Testis (tissue), 2 donors: ENCODE measurements around the gene CELF5.

Source experiments
- POLR2A ChIP-seq: fragments of 450-650 bp; IDR thresholded peaks from one replicate; pipeline ENCODE4 v1.6.1; 2017; ENCODE audit warnings: antibody characterized with exemption, mild to moderate bottlenecking, moderate library complexity
- TF ChIP-seq, protein P1 (sequence below), 3 experiments: fragments of 450-650 bp in 2 of 3; fragments of 200-600 bp in 1 of 3; sonication (generic) in 1 of 3; IDR thresholded peaks; one replicate each; pipeline ENCODE4 v1.5.1; 2016 to 2019; ENCODE audit warnings: antibody characterized with exemption in 3 of 3, mild to moderate bottlenecking in 2 of 3, moderate library complexity in 1 of 3

DNA sequence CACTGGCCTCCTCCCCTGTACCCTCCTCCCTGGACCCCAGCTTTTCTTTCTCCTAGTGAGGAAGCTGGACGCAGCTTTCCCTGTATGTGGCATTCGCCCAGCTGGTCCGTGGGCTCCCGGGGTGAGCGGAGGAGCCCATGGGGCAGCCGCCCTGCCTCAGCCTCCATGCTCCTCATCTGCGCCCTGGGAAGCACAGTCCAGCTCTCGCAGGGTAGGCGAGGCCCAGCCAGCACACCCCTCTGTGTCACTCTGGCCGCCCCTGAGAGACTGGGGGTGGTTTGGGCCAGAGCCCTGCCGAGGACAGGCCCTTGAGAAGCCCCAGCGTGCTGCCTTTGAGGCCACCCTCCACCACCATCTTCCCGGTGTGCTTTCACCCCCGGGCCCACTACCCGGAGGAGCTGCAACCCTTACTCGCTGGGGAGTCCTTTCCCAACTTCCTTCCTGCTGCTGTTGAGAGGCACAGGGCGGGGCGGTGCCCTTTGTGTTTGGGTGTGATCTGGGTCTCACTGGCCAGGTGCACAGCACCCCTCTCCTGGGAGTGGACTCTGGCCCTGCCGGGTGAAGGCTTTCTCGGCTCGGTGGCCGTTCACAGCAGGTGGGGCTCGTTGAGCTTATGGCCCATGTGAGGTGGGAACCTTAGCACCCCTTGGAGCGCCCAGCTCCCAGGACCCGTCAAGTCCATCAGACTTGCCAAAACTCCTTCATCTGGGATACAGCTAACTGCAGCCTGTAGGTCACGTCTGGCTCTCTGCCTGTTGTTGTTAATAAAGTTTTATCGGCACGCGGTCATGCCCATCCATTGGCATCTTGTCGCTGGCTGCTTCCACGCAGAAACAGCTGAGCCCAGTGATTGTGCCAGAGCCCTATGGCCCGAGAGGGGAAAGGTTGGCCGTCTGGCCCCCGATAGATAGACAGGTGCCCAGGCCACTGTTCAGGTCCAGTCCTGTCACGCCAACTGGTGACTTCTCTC, 35.5 kb upstream of the CELF5 start:
- TF ChIP-seq POLR2A, result no peak
- TF ChIP-seq, protein P1, sequence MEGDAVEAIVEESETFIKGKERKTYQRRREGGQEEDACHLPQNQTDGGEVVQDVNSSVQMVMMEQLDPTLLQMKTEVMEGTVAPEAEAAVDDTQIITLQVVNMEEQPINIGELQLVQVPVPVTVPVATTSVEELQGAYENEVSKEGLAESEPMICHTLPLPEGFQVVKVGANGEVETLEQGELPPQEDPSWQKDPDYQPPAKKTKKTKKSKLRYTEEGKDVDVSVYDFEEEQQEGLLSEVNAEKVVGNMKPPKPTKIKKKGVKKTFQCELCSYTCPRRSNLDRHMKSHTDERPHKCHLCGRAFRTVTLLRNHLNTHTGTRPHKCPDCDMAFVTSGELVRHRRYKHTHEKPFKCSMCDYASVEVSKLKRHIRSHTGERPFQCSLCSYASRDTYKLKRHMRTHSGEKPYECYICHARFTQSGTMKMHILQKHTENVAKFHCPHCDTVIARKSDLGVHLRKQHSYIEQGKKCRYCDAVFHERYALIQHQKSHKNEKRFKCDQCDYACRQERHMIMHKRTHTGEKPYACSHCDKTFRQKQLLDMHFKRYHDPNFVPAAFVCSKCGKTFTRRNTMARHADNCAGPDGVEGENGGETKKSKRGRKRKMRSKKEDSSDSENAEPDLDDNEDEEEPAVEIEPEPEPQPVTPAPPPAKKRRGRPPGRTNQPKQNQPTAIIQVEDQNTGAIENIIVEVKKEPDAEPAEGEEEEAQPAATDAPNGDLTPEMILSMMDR (IDR thresholded peaks at IDR 0.05), result no peak
